Thyroid gland (tissue), 4 donors: ENCODE data around the gene SCARF1. TPM values are rescaled to one million over a fixed set of nuclear protein-coding genes. Genes with fewer than 3 reads are reported as not detected.
"Not testable (repeated sequence)": the region's sequence is repeated elsewhere in the genome, so short reads cannot be mapped to it uniquely, and the experiment has no call there.

Experiments used
- DNase-seq, 2 donors: peaks; one replicate each; pipeline ENCODE4 v3.0.0-alpha.2; 2019
- H3K27ac ChIP-seq, 3 donors: fragments of 200-600 bp; sonication (generic); 1 replicate in 2 of 3; 2 replicates in 1 of 3; pipeline ENCODE4 v1.5.1; 2016 to 2019; ENCODE audit warnings: mild to moderate bottlenecking in 1 of 3, moderate library complexity in 1 of 3
- H3K27me3 ChIP-seq: fragments of 200-600 bp; sonication (generic); one replicate; pipeline ENCODE4 v1.5.1; 2019
- H3K36me3 ChIP-seq, 2 donors: fragments of 200-600 bp; sonication (generic); one replicate each; pipeline ENCODE4 v1.5.1; 2016 to 2019
- H3K4me1 ChIP-seq, 2 donors: fragments of 200-600 bp; sonication (generic); one replicate each; pipeline ENCODE4 v1.5.1; 2017 to 2019
- H3K4me3 ChIP-seq, 3 donors: fragments of 200-600 bp; sonication (generic); replicated peaks in 1 of 3; 1 replicate in 2 of 3; 2 replicates in 1 of 3; pipeline ENCODE4 v1.5.1; 2016; ENCODE audit warnings: mild to moderate bottlenecking in 1 of 3
- H3K9me3 ChIP-seq: fragments of 200-600 bp; sonication (generic); one replicate; pipeline ENCODE4 v1.5.1; 2017
- POLR2A ChIP-seq, 2 donors: fragments of 450-650 bp; IDR thresholded peaks; one replicate each; pipeline ENCODE4 v1.6.1; 2017; ENCODE audit warnings: antibody characterized with exemption in 2 of 2, mild to moderate bottlenecking in 2 of 2, moderate library complexity in 1 of 2
- WGBS, 2 donors: methylation state at CpG; one replicate each; pipeline ENCODE4 v1.1.5; 2017; 5-methylcytosine and 5-hydroxymethylcytosine counted together
- intact Hi-C: fragments of 100-400 bp; cut with DNase I; formaldehyde crosslinking; loops from one replicate; pipeline ENCODE4 v1.15.1; 2023
- total RNA-seq, 4 donors: library from RNA; depleted of rRNA; stranded (reverse); fragments of >200 nt; gene quantifications; one replicate each; pipeline ENCODE4 v1.2.3, GENCODE V29; 2016
- TF ChIP-seq, protein P1 (sequence below), 6 experiments: fragments of 200-600 bp in 3 of 6; fragments of 450-650 bp in 3 of 6; sonication (generic) in 3 of 6; IDR thresholded peaks; one replicate each; pipeline ENCODE4 v1.5.1; 2016 to 2019; ENCODE audit warnings: antibody characterized with exemption in 6 of 6, mild to moderate bottlenecking in 2 of 6, inconsistent platforms in 1 of 6, moderate library complexity in 1 of 6

SCARF1 gene
- total RNA-seq, 4 donors from 2014 or later: 31.6 to 52.0 (median 35.5) TPM

DNA sequence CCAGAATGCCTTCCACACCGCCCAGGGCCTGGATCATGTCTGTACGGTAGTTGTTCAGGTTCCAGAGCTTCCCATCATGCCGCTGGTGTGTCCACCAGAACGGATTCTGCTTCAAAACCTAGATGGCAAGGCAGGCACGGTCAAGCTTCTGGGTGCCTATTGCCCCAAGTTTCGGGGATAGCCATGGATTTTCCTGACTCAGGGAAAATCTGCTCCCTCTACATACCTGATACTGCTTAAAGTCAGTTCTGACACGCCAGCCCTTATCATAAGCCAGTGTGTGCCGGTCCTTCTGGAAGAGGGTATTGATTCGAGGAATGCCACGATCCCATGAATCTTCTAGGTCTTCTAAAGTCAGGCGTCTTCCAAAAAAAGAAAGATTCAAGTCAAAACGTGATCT, 15.5 kb upstream of the SCARF1 start:
- no peaks in the 10 kb centered on the region for H3K9me3 ChIP-seq
- no peaks in the 10 kb centered on the region for H3K4me1 ChIP-seq
- no peaks in the 10 kb centered on the region for H3K27me3 ChIP-seq
- H3K36me3 ChIP-seq: peaks cover 80% of the 10 kb centered on the region in 2 donors
- intact Hi-C loops: no loop called here
- 94 to 95% methylated on average over 9 to 12 of the region's 12 CpGs for WGBS, 2 donors
- TF ChIP-seq POLR2A (IDR thresholded peaks at IDR 0.05): no peak
- TF ChIP-seq, protein P1, sequence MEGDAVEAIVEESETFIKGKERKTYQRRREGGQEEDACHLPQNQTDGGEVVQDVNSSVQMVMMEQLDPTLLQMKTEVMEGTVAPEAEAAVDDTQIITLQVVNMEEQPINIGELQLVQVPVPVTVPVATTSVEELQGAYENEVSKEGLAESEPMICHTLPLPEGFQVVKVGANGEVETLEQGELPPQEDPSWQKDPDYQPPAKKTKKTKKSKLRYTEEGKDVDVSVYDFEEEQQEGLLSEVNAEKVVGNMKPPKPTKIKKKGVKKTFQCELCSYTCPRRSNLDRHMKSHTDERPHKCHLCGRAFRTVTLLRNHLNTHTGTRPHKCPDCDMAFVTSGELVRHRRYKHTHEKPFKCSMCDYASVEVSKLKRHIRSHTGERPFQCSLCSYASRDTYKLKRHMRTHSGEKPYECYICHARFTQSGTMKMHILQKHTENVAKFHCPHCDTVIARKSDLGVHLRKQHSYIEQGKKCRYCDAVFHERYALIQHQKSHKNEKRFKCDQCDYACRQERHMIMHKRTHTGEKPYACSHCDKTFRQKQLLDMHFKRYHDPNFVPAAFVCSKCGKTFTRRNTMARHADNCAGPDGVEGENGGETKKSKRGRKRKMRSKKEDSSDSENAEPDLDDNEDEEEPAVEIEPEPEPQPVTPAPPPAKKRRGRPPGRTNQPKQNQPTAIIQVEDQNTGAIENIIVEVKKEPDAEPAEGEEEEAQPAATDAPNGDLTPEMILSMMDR (IDR thresholded peaks at IDR 0.05): no peak
- no peak for DNase-seq
- H3K4me3 ChIP-seq: no peak overlapping the region
- H3K27ac ChIP-seq: no peak overlapping the region

DNA sequence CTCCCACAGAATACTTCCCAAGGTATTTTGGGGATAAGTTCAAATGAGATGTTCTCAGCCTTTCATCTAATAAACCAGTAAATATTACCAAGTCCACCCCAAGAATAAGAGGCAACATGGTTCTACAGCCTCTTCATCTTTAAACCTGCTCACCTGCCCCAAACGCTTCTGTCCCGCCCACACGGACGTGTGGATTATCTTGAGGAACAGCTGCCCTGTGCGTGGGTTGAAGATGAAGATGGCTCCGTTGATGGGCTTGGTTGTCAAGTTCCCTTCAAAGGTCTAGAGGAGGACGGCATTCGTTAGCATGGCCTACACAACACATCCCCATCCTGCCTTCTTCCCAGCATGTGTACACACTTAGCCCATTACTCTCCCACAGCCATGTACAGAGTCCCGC, 12.6 kb upstream of the SCARF1 start:
- no peak for DNase-seq
- H3K27ac ChIP-seq: no peak overlapping the region
- no peaks in the 10 kb centered on the region for H3K9me3 ChIP-seq
- H3K4me3 ChIP-seq: no peak overlapping the region
- no peak for TF ChIP-seq POLR2A (IDR thresholded peaks at IDR 0.05)
- TF ChIP-seq, protein P1 (IDR thresholded peaks at IDR 0.05): no peak
- H3K36me3 ChIP-seq: peaks cover 95 to 99% of the 10 kb centered on the region in 2 donors
- peaks cover 0 to 5% of the 10 kb centered on the region in 2 donors for H3K4me1 ChIP-seq
- intact Hi-C loops: no loop called here
- 95 to 96% methylated on average over 9 of the region's 9 CpGs for WGBS, 2 donors
- H3K27me3 ChIP-seq: no peaks in the 10 kb centered on the region

DNA sequence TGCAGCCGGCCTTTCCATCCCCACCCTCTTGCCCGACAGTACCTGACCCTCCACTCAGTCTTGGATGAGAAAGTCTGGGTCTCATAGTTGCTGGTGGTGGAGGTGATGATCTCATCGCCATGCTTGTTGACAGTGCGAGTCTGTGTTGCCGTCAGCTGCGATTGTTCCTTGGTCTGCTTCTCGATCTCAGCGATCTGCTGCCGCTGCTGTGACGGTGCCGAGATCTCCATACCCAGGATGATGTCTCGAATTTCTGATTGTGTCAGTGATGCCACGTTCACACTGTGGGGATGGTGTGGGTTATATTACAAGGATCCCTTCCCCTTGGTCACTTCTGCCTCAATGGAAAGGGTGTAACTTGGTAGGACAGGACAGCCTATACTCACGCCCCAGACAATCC, 8.2 kb upstream of the SCARF1 start:
- no peak overlapping the region for H3K4me3 ChIP-seq
- H3K4me1 ChIP-seq: peaks cover 8 to 17% of the 10 kb centered on the region in 2 donors
- TF ChIP-seq, protein P1 (IDR thresholded peaks at IDR 0.05): no peak
- no peak for TF ChIP-seq POLR2A (IDR thresholded peaks at IDR 0.05)
- no peak overlapping the region for H3K27ac ChIP-seq
- H3K9me3 ChIP-seq: no peaks in the 10 kb centered on the region
- peaks cover 83% of the 10 kb centered on the region in 2 donors for H3K36me3 ChIP-seq
- intact Hi-C loops: no loop called here
- DNase-seq: no peak
- H3K27me3 ChIP-seq: no peaks in the 10 kb centered on the region
- 95 to 98% methylated on average over 14 of the region's 14 CpGs for WGBS, 2 donors

GRCh38 chr17:1652794-1653193, 7.3 kb upstream of the SCARF1 start:
- peak overlapping the region in 2 of 3 donors; percentile 39 to 52 for H3K27ac ChIP-seq
- intact Hi-C loops: not testable (repeated sequence)

DNA sequence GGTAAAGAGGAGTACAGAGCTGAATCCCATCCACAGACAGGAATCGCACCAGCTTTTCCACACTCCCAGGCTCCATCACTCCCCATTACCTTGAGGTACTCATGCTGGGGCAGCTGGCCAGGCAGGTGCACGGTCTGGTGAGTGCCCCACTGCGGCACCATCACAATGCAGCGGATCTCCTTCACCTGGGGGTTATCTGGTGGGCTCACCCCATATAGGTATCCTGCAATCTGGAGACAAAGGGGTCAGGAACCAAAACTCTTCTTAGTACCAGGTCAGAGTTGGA, 6.0 kb upstream of the SCARF1 start:
- Histone ChIP-seq H3K4me3 (no peak overlapping the region), H3K36me3 (peaks cover 60 to 61% of the 10 kb centered on the region in 2 donors), H3K27me3 (no peaks in the 10 kb centered on the region), H3K27ac (peak overlapping the region in 2 of 3 donors; percentile 95 to 100), H3K4me1 (peaks cover 24 to 36% of the 10 kb centered on the region in 2 donors), H3K9me3 (no peaks in the 10 kb centered on the region)
- no peak for TF ChIP-seq POLR2A (IDR thresholded peaks at IDR 0.05)
- TF ChIP-seq, protein P1 (IDR thresholded peaks at IDR 0.05): no peak
- intact Hi-C loops: no loop called here
- WGBS, 2 donors: 60 to 70% methylated on average over 2 to 4 of the region's 4 CpGs
- DNase-seq: no peak

More at GRCh38 chr17:1652794-1653193, 7.3 kb upstream of the SCARF1 start:
- not testable (repeated sequence) for H3K4me3 ChIP-seq, H3K27me3 ChIP-seq, H3K9me3 ChIP-seq
- 60 to 61% methylated on average over 7 of the region's 7 CpGs for WGBS, 2 donors
- DNase-seq: peak in 1 of 2 donors; percentile 54
- Histone ChIP-seq H3K36me3 (peaks cover 73 to 74% of the 10 kb centered on the region in 2 donors), H3K4me1 (peaks cover 17 to 25% of the 10 kb centered on the region in 2 donors)
